ENCODE data around the gene TPP2. TPM values are rescaled to one million over a fixed set of nuclear protein-coding genes. Genes with fewer than 3 reads are reported as not detected.

TPP2 gene
- total RNA-seq, 1 experiment from 2014 or later: 36.7 TPM

GRCh38 chr13:102638741-102639140 is 42.0 kb downstream of the TPP2 start:
- ChIA-PET CTCF (no interaction called here), POLR2A (no interaction called here), RAD21 (ENCODE audit: low non-redundant PET in 1 of 2, low total read pairs in 2 of 2, uncharacterized antibody in 2 of 2, unreplicated experiment in 2 of 2) (no interaction called here)
- BruUV-seq (replicated peaks): no TSS peak
- DNase-seq (ENCODE audit: low read depth, low spot score): no peak
- Histone ChIP-seq H3K4me1 (ENCODE audit: control insufficient read depth in 1 of 2, insufficient read depth in 2 of 2, low read length in 2 of 2) (no peaks in the 10 kb centered on the region), H3K36me3 (ENCODE audit: control insufficient read depth in 1 of 2, insufficient read depth in 2 of 2, low read length in 2 of 2) (peaks cover 33 to 37% of the 10 kb centered on the region in 2 experiments; a peak in 3 of 4 replicates), H3K27me3 (ENCODE audit: insufficient read depth, low read length) (no peaks in the 10 kb centered on the region), H4K20me1 (ENCODE audit: insufficient read depth) (no peaks in the 10 kb centered on the region), H3K9me3 (ENCODE audit: control insufficient read depth in 1 of 2, insufficient read depth in 1 of 2, low read depth in 1 of 2, low read length in 2 of 2) (no peaks in the 10 kb centered on the region), H2AFZ (ENCODE audit: low read depth, low read length, poor library complexity, severe bottlenecking) (no peak overlapping the region), H3K79me2 (ENCODE audit: insufficient read depth, low read length) (no peaks in the 10 kb centered on the region), H3K4me3 (replicated peaks in 1 of 2; ENCODE audit: low read depth in 1 of 2, low read length in 2 of 2) (no peak overlapping the region), H3K27ac (ENCODE audit: low read depth, low read length) (no peak overlapping the region), H3K4me2 (ENCODE audit: low read length) (no peak overlapping the region), H3K9ac (ENCODE audit: low read length) (no peak overlapping the region), H3K9me2 (ENCODE audit: insufficient read depth) (no peaks in the 10 kb centered on the region)
- ATAC-seq: no peak
- intact Hi-C loops (cut with micrococcal nuclease): no loop called here
- TF ChIP-seq CEBPB (IDR thresholded peaks at IDR 0.05; ENCODE audit: low read depth) (no peak), POLR2A (IDR thresholded peaks at IDR 0.05; ENCODE audit: borderline replicate concordance, extremely low read depth, insufficient read depth, insufficient read length) (no peak), POLR2AphosphoS5 (IDR thresholded peaks at IDR 0.05; ENCODE audit: low read depth, low read length) (no peak), TCF7L2 (IDR thresholded peaks at IDR 0.05; ENCODE audit: borderline replicate concordance, extremely low read depth, insufficient read depth, insufficient read length) (no peak), FOSL1 (IDR thresholded peaks at IDR 0.05; ENCODE audit: low read depth) (no peak), EZH2 (IDR thresholded peaks at IDR 0.05) (no peak), EZH2phosphoT487 (IDR thresholded peaks at IDR 0.05; ENCODE audit: borderline replicate concordance) (no peak), REST (IDR thresholded peaks at IDR 0.05; ENCODE audit: low read depth) (no peak), JUND (IDR thresholded peaks at IDR 0.05) (no peak), ELF1 (IDR thresholded peaks at IDR 0.05; ENCODE audit: borderline replicate concordance, low read depth) (no peak), RAD21 (IDR thresholded peaks at IDR 0.05; ENCODE audit: low read depth) (no peak), EGR1 (IDR thresholded peaks at IDR 0.05; ENCODE audit: low read depth) (no peak), MAX (IDR thresholded peaks at IDR 0.05) (no peak), YY1 (IDR thresholded peaks at IDR 0.05; ENCODE audit: extremely low read depth, insufficient replicate concordance, low read depth, low read length) (no peak), CBX3 (IDR thresholded peaks at IDR 0.05; ENCODE audit: low read depth) (no peak)
